ENCODE results near the gene AKAP6. TPM values are rescaled to one million over a fixed set of nuclear protein-coding genes. Genes with fewer than 3 reads are reported as not detected.

The AKAP6 gene
- total and polyA plus RNA-seq, 12 donors: 0.71 to 24.7 (median 8.1) TPM

DNA sequence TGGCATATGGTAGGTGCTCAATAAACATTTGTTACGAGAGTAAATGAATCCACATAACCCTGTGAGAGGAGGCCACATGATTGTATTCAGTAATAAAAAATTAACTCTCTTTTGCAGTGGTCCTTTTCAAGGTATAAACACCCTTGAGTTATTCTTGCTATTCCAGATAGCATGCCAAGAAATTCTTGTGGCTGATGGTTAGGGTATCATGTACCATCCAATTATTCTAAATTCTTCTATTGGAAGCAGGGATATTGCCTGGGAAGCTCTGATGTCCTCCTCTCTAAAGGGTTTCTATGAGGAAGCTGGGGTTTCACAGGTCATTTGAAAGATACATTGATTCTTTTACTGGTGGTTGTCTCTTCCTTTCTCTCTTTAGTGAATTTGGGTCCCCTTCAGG is 10.1 kb downstream of the AKAP6 start:
- Histone ChIP-seq H3K9me3 (replicated peaks in 1 of 3) (no peaks in the 10 kb centered on the region), H3K36me3 (replicated peaks in 1 of 2) (no peaks in the 10 kb centered on the region), H3K27me3 (no peaks in the 10 kb centered on the region), H3K4me1 (replicated peaks in 1 of 2) (no peaks in the 10 kb centered on the region), H3K4me3 (no peak overlapping the region), H3K27ac (no peak overlapping the region)
- DNase-seq: no peak
- TF ChIP-seq, protein P1, sequence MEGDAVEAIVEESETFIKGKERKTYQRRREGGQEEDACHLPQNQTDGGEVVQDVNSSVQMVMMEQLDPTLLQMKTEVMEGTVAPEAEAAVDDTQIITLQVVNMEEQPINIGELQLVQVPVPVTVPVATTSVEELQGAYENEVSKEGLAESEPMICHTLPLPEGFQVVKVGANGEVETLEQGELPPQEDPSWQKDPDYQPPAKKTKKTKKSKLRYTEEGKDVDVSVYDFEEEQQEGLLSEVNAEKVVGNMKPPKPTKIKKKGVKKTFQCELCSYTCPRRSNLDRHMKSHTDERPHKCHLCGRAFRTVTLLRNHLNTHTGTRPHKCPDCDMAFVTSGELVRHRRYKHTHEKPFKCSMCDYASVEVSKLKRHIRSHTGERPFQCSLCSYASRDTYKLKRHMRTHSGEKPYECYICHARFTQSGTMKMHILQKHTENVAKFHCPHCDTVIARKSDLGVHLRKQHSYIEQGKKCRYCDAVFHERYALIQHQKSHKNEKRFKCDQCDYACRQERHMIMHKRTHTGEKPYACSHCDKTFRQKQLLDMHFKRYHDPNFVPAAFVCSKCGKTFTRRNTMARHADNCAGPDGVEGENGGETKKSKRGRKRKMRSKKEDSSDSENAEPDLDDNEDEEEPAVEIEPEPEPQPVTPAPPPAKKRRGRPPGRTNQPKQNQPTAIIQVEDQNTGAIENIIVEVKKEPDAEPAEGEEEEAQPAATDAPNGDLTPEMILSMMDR (IDR thresholded peaks at IDR 0.05): no peak
- no peak for TF ChIP-seq POLR2A (IDR thresholded peaks at IDR 0.05)
- 90 to 93% (median 92%) methylated on average over 1 of the region's 1 CpG for WGBS, 4 donors
- intact Hi-C loops (cut with DNase I): no loop called here

DNA sequence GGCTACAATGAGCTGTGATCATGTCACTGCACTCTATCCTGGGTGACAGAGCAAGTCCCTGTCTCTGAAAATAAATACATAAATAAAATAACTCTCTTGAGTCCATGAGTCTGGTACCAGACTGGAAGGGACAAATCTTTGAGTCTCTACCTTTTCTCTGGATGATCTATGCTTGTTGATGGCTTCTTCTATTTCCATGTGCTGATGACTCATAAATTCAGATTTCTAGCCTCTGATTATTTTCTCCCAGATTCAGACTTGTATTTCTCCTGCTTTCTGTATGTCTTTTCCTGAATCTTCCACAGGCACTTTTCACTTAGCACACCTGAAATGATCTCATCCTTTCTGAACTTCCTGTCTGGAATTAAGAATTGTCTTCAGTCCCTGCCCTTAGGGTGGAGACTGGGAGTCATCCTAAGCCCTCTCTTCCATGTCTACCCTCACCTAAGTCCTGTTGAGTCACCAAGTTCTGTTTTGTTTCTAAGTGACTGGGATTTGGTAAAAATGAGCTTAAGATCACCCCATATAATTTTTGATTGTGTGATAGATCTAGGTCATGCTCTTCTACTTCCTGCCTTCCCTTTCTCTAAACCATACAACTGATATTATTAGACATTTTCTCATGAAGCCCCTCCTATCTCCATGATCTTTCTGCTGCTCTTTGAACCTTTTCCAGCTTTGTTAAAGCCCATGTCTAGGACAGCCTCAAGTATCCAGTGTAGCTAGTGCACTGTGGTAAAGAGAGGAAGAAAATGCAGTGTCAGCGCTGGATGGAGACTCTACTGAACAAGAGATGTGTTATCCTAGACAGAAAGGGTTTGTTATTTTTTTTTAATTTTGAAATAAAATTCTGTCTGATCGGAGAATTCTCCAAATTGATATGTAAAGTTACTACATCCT is 13.1 kb downstream of the AKAP6 start:
- Histone ChIP-seq H3K36me3 (replicated peaks in 1 of 2) (no peaks in the 10 kb centered on the region), H3K4me1 (replicated peaks in 1 of 2) (no peaks in the 10 kb centered on the region), H3K27me3 (no peaks in the 10 kb centered on the region), H3K9me3 (replicated peaks in 1 of 3) (no peaks in the 10 kb centered on the region), H3K27ac (no peak overlapping the region), H3K4me3 (no peak overlapping the region)
- 96 to 100% (median 98%) methylated on average over 2 of the region's 2 CpGs for WGBS, 4 donors
- no peak for DNase-seq
- intact Hi-C loops (cut with DNase I): no loop called here
- TF ChIP-seq POLR2A (IDR thresholded peaks at IDR 0.05): no peak
- TF ChIP-seq, protein P1 (IDR thresholded peaks at IDR 0.05): no peak

DNA sequence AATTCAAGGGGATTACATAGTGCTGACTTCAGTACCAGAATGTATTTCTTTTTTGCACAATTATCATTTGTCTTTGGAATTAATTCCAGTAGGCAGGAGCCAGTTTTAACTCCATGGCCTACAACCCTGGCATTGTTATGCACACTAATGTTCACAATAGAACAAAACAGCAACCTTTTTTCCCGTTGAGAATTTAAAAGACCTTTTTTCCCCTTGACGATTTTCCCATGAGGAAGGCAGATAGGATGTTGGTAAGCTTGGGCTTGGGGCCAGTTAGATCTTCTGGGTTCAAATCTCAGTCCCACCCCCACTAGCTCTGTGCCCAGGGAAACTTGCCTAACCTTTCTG is 13.7 kb downstream of the AKAP6 start:
- Histone ChIP-seq H3K9me3 (replicated peaks in 1 of 3) (no peaks in the 10 kb centered on the region), H3K27me3 (no peaks in the 10 kb centered on the region), H3K4me3 (no peak overlapping the region), H3K4me1 (replicated peaks in 1 of 2) (no peaks in the 10 kb centered on the region), H3K27ac (no peak overlapping the region), H3K36me3 (replicated peaks in 1 of 2) (no peaks in the 10 kb centered on the region)
- 52 to 63% (median 59%) methylated on average over 2 of the region's 2 CpGs for WGBS, 4 donors
- no peak for DNase-seq
- intact Hi-C loops (cut with DNase I): no loop called here
- TF ChIP-seq POLR2A (IDR thresholded peaks at IDR 0.05): no peak
- TF ChIP-seq, protein P1 (IDR thresholded peaks at IDR 0.05): no peak

DNA sequence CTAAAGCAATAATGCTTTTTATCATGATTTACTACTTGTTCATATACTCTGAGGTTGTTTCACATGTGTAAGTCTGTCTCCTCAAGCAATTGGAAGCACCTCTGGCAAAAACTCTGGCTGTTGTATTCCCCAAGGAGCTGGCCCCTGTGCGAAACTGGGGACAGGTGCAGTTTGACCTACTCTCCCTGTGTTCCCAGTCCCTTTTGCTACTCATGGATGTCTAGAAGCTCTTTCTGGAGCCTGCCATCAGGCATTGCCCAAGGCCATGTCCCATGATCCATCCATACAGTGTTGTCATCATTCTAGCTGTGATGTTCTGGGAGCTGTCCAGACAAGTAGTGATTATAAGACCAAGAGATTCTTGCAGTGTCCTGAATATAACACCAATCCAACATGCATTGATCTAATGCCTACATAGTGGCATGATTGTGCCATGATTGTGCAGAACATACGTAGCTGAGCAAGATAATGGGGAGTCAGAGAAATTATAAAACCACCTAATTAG is 14.9 kb downstream of the AKAP6 start:
- WGBS, 4 donors: 96 to 100% (median 98%) methylated on average over 2 of the region's 2 CpGs

More for the DNA sequence above, 14.9 kb downstream of the AKAP6 start:
- Histone ChIP-seq H3K9me3 (replicated peaks in 1 of 3) (no peaks in the 10 kb centered on the region), H3K27me3 (no peaks in the 10 kb centered on the region), H3K36me3 (replicated peaks in 1 of 2) (no peaks in the 10 kb centered on the region), H3K4me1 (replicated peaks in 1 of 2) (no peaks in the 10 kb centered on the region), H3K4me3 (no peak overlapping the region), H3K27ac (no peak overlapping the region)
- DNase-seq: no peak
- TF ChIP-seq POLR2A (IDR thresholded peaks at IDR 0.05): no peak
- intact Hi-C loops (cut with DNase I): no loop called here

All from adrenal gland (tissue), 12 donors.